ENCODE measurements around the gene SYNGR1.

DNA sequence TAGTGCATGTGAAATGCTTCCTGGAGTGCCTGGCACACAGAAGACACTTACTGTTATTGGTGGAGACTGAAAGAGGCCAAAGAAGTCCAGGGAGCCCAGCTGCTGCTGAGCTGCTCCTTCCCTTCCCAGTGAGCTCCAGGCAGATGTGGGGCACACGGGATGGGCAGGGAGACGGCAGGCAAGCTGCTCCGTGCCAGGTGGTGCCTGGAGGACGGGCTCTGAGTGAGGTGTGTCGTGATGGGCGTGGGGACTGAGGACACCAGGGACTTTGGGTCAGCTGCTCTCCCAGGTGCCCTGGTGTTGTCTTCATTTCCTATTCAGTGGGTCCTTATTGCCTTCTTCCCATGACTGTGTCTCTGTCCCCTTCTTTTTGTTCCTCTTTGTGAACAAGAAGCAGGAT, 69.3 kb downstream of the SYNGR1 start:
- TF ChIP-seq, protein P1, sequence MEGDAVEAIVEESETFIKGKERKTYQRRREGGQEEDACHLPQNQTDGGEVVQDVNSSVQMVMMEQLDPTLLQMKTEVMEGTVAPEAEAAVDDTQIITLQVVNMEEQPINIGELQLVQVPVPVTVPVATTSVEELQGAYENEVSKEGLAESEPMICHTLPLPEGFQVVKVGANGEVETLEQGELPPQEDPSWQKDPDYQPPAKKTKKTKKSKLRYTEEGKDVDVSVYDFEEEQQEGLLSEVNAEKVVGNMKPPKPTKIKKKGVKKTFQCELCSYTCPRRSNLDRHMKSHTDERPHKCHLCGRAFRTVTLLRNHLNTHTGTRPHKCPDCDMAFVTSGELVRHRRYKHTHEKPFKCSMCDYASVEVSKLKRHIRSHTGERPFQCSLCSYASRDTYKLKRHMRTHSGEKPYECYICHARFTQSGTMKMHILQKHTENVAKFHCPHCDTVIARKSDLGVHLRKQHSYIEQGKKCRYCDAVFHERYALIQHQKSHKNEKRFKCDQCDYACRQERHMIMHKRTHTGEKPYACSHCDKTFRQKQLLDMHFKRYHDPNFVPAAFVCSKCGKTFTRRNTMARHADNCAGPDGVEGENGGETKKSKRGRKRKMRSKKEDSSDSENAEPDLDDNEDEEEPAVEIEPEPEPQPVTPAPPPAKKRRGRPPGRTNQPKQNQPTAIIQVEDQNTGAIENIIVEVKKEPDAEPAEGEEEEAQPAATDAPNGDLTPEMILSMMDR (conservative IDR thresholded peaks at IDR 0.05): no peak
- TF ChIP-seq ZFX (IDR thresholded peaks at IDR 0.05): no peak

Measured in C4-2B (cell line).